Measurements from ENCODE around the gene GALNS.
"Not testable (repeated sequence)": the region's sequence is repeated elsewhere in the genome, so short reads cannot be mapped to it uniquely, and the experiment has no call there.

Gene GALNS

GRCh38 chr16:88834670-88835069 is 22.1 kb downstream of the GALNS start:
- no peak for DNase-seq

DNA sequence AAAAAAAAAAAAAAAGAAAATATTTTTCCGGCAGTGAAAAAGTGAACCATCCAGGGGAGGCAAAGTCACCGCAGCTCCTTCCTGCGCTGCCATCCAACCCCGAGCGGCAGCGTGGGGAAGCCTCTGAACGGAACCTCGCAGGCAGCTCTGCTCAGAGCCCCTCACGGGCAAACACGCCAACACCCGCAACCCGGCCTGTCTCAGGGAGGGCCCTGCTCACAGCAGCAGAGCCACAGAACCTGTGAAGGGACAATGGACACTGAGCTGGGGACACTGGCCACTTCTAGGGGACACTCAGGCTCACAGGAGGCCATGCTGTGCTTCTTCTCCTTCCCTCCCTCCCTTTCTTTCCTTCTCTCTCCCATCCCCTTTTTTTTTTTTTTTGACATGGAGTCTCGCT is 23.7 kb downstream of the GALNS start:
- no peak for DNase-seq

DNA sequence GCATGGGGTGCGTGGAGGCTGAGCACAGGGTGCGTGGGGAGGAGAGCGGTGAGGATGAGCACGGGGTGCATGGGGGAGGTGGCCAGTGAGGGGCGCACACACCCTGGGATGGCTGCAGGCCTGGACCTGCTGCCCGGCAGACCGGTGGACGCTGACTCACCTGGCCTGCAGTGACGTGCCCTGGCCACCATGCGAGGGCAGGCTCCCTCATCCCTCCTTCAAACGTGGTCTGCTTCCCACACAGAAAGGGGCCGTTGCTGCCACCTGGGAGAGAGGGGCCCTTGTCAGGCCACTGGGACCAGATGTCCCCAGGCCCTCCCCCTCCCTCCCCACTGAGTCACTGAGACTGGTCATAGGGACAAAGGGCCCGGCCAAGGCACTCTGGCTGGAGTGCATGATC is 24.9 kb downstream of the GALNS start:
- DNase-seq: no peak

DNA sequence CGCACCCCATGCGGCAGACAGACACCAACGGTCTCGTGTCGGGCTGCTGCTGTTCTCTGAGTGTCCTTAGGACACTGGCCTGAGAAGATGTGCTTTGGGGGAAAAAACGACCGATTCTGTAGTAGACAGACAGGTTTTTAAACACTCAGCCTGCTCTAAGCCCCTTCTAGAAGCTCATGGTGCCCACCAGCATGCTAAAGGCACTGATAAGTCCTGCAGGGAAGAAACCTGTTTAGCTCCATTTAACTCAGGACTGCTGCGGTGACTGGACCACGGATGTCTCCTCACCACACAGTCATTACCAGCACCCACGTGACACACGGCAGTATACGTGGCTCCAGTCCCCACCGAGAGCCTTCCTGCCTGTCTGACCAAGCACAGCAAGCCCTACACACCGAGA is 26.0 kb downstream of the GALNS start:
- no peak for DNase-seq

DNA sequence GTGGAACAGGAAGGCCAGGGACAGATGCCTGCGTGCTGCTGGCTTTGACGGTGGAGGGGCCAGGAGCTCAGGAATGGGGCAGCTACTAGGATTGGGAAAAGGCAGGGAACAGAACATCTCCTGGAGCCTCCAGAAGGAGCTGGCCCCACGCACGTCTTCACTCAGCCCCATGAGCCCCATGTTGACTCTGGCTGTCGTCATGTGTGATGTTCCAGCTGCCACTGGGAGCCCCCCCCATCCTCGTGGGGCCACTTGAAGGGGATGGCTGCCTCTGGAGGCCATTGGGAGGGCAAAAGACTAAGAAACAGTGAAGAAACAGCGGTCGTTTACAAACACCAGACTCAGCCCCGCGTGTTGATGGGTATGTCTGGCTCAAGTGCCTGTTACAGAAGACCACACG is 26.5 kb downstream of the GALNS start:
- DNase-seq: no peak

GRCh38 chr16:88828711-88829110 is 28.0 kb downstream of the GALNS start:
- no peak for DNase-seq

DNA sequence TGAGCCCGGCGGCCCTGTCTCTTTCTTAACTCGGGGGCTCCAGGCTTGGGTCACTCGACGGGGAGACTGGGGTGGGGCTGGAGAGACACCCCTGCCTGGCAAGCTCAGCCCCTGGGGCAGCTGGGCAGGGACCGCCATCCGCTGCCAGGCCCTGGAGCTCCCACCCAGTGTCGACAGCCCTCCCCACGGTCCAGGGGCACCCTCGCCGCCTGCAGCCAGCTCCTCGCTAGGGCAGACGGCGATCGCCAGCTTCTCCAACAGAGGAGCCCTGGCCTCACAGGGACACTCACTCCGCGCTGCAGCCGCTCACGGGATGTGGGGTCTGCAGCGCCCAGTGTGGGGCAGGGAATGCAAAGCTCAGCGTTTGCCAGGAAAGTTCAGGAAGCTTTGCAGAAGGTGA is 29.0 kb downstream of the GALNS start:
- no peak for DNase-seq

DNA sequence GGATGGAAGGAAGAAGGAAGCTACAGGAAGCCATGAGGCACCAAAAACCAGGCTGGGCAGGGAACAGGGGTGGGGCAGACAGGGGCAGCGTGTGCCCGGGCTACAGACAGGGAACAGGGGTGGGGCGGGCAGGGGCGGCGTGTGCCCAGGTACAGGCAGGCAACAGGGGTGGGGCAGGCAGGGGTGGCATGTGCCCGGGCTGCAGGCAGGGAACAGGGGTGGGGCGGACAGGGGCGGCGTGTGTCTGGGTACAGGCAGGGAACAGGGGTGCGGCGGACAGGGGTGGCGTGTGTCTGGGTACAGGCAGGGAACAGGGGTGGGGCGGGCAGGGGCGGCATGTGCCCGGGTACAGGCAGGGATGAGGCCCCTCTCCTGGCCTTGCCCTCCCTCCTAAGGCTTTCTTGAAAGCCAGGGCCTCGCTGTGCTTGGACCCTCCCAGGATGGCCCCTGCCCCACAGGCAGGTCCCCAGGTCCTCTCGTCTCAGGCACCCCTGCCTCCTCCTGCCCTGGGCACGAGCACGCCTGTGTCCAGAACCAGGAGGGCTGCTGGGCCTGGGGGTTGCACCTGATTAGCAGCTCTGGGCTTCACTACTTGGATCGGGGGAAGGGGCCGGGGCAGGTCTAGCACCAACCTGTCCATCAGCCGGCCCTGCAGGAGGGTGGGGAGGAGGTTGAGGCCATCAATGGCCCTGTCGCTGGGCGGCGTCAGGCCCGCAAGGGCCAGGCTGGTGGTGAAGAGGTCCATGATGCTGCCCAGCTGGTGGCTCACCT is 30.5 kb downstream of the GALNS start:
- no peak for DNase-seq

DNA sequence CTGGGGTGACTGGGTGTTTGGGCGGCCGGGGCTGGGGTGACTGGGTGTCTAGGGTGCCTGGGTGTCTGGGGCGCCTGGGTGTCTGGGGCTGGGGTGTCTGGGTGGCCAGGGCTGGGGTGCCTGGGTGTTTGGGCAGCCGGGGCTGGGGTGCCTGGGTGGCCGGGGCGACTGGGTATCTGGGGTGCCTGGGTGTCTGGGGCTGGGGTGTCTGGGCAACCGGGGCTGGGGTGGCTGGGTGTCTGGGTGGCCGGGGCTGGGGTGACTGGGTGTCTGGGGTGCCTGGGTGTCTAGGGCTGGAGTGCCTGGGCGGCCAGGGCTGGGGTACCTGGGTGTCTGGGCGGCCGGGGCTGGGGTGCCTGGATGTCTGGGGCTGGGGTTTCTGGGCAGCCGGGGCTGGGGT is 31.6 kb downstream of the GALNS start:
- no peak for DNase-seq

GRCh38 chr16:88824256-88825077 is 32.3 kb downstream of the GALNS start:
- DNase-seq: no peak

GRCh38 chr16:88823646-88824045 is 33.1 kb downstream of the GALNS start:
- DNase-seq: not testable (repeated sequence)

DNA sequence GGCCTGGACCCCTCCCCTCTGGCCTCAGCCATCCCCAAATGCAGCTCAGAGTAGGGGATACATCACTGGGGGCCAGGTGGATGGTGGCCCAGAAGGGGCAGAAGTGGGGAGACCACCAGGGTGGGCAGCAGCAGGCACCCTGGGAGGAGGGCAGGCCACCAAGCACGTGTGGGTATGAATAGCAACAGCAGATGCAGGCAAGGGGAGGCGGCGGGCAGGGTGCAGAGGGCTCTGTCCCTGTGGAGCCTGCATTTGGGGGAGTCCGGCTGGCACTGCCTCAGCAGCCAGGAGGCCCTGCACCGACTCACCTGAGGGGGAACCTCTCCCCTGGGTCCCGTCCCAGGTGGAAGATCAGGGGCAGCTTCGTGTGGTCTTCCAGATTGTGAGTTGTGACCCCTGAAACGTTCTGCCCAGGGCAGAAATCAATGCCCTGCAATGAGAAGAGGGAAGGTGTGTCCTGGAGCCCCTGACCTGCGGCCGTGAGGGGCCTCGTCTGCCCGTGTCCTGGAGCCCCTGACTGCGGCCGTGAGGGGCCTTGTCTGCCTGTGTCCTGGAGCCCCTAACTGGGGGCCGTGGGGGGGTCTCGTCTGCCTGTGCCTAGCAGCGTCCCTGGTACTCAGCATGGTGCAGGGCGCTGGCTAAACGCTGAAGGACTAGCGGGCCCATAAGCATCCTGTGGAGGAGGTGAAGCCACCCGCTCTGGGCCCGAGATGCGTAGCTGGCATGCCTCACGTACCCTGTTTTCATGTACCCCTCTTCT is 34.3 kb downstream of the GALNS start:
- no peak for DNase-seq

GRCh38 chr16:88821168-88821850 is 35.4 kb downstream of the GALNS start:
- DNase-seq: no peak

GRCh38 chr16:88820385-88821025 is 36.2 kb downstream of the GALNS start:
- no peak for DNase-seq

DNA sequence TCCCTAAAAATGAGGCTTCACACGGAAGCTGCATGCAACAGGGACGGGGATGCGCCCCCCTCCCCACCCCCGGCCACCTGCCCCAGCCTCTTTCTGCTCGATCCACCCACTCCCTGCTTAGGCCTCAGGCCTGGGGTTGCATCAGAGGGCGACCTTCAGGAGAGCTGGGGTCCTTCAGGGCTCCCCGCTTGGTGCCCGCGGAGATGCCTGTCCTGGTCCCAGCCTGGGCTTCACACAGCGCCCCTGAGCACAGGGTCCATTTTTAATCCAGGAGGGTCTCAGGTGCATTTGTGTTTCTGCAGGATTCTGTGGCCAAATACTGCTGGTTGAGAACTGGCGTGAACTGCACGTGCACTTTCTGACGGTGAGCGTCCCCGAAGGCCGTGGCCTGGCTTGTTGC is 37.6 kb downstream of the GALNS start:
- no peak for DNase-seq

DNA sequence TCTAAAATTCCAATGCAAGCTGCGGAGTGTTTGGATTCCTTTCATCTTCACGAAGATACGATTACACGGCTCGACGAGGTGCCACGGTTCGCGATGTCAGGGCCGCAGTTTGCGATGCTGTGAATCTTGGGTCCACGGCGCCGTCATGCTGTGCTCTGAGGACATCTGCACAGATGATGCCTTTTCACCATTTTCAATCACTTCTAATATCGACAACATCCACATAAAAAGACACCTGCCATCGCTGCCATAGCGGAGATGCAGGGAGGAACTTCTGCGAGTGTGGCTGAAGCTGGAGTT is 38.2 kb downstream of the GALNS start:
- no peak for DNase-seq

GRCh38 chr16:88817785-88818574 is 38.8 kb downstream of the GALNS start:
- no peak for DNase-seq

DNA sequence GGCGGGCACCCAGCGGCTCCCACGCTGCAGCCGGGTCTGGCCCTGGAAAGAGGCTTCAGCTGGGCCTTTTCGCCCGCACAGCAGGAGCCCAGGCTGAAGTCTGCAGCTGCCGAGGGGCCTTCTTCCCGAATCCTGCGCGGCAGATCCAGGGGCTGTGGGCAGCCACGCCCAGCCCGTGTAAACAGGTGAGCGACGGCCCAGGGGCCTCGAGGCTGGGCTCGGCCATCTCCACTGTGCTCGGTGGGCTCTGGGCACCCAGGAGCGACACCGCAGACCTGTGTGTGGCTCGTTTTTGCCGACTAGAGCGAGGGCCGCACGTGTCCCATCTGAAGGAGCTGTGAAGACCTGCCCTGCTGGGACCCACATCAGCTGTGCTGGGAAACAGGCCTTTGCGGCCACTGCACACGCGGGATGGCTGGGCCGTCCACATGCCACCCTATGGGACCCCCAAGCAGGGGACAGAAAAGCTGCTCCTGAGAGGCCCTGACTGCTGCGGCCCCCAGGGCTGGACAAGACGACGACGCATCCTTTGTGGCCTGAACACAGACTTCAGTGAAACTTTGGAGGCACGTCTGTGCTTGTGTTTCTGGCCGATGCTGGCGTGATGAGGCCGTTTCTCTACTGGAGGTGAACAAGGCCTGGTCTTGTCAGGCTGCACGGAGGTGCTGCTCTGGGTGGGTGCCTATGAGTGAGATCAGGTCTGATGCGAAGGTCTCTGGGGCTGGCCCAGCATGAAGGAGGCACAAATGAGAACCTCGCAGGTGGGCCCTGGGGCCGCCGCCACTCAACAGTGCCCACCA is 39.8 kb downstream of the GALNS start:
- no peak for DNase-seq

- no peak for DNase-seq
Measured at GRCh38 chr16:88815901-88816589, 40.7 kb downstream of the GALNS start.

GRCh38 chr16:88815227-88815626 is 41.5 kb downstream of the GALNS start:
- DNase-seq: no peak
